Panc1 (cell line): ENCODE data around the gene PLA2G15.

Experiments
- POLR2AphosphoS5 ChIP-seq: IDR thresholded peaks from 2 replicates; pipeline ENCODE4 v1.6.1; 2012; ENCODE audit warnings: mild to moderate bottlenecking, low read depth, low read length, moderate library complexity
- SIN3A ChIP-seq: IDR thresholded peaks from 2 replicates; pipeline ENCODE4 v1.6.1; 2012; ENCODE audit warnings: low read depth, mild to moderate bottlenecking, low read length, moderate library complexity, borderline replicate concordance; ENCODE audit not compliant: insufficient read depth
- TCF7L2 ChIP-seq: IDR thresholded peaks from 2 replicates; pipeline ENCODE4 v1.6.1; 2011; ENCODE audit warnings: mild to moderate bottlenecking, low read depth, low read length, inconsistent platforms
- TF ChIP-seq, protein P1 (sequence below): fragments of 450-650 bp; IDR thresholded peaks from 2 replicates; pipeline ENCODE4 v1.5.1; 2017; ENCODE audit warnings: mild to moderate bottlenecking
- TF ChIP-seq, protein P2 (sequence below), 2 experiments: IDR thresholded peaks; 2 replicates each; pipeline ENCODE4 v1.6.1; 2011 to 2012; ENCODE audit warnings: low read depth in 2 of 2, control low read depth in 1 of 2, low read length in 1 of 2, mild to moderate bottlenecking in 1 of 2, moderate library complexity in 1 of 2; ENCODE audit not compliant: insufficient read depth in 1 of 2

DNA sequence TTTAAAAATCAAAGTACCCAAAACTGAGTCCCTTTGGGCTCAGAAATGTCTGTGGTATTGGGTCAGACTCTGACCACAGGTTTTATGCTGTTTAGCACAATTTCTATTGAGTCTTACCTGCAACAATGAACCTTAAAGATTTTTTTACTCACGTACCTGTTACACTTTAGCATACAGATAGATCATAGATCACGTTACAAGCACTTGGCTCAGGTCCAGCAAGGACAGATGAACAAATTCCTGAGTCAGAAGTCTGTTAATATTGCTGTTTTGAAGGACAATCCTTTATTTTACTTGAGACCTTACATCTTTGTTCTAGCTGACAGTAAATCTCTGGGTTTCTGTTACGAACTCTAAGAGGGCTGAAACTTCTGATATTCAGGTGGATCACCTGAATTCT is 52.7 kb downstream of the PLA2G15 start:
- TF ChIP-seq, protein P1, sequence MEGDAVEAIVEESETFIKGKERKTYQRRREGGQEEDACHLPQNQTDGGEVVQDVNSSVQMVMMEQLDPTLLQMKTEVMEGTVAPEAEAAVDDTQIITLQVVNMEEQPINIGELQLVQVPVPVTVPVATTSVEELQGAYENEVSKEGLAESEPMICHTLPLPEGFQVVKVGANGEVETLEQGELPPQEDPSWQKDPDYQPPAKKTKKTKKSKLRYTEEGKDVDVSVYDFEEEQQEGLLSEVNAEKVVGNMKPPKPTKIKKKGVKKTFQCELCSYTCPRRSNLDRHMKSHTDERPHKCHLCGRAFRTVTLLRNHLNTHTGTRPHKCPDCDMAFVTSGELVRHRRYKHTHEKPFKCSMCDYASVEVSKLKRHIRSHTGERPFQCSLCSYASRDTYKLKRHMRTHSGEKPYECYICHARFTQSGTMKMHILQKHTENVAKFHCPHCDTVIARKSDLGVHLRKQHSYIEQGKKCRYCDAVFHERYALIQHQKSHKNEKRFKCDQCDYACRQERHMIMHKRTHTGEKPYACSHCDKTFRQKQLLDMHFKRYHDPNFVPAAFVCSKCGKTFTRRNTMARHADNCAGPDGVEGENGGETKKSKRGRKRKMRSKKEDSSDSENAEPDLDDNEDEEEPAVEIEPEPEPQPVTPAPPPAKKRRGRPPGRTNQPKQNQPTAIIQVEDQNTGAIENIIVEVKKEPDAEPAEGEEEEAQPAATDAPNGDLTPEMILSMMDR: no peak
- TF ChIP-seq TCF7L2: no peak
- no peak for TF ChIP-seq POLR2AphosphoS5
- TF ChIP-seq, protein P2, sequence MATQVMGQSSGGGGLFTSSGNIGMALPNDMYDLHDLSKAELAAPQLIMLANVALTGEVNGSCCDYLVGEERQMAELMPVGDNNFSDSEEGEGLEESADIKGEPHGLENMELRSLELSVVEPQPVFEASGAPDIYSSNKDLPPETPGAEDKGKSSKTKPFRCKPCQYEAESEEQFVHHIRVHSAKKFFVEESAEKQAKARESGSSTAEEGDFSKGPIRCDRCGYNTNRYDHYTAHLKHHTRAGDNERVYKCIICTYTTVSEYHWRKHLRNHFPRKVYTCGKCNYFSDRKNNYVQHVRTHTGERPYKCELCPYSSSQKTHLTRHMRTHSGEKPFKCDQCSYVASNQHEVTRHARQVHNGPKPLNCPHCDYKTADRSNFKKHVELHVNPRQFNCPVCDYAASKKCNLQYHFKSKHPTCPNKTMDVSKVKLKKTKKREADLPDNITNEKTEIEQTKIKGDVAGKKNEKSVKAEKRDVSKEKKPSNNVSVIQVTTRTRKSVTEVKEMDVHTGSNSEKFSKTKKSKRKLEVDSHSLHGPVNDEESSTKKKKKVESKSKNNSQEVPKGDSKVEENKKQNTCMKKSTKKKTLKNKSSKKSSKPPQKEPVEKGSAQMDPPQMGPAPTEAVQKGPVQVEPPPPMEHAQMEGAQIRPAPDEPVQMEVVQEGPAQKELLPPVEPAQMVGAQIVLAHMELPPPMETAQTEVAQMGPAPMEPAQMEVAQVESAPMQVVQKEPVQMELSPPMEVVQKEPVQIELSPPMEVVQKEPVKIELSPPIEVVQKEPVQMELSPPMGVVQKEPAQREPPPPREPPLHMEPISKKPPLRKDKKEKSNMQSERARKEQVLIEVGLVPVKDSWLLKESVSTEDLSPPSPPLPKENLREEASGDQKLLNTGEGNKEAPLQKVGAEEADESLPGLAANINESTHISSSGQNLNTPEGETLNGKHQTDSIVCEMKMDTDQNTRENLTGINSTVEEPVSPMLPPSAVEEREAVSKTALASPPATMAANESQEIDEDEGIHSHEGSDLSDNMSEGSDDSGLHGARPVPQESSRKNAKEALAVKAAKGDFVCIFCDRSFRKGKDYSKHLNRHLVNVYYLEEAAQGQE (IDR thresholded peaks at IDR 0.05; ENCODE audit: insufficient read depth in 1 of 2, low read depth in 2 of 2, low read length in 1 of 2): no peak
- no peak for TF ChIP-seq SIN3A
